Measurements from ENCODE around the gene GSAP.
"Not testable (repeated sequence)": the region's sequence is repeated elsewhere in the genome, so short reads cannot be mapped to it uniquely, and the experiment has no call there.

GSAP gene

DNA sequence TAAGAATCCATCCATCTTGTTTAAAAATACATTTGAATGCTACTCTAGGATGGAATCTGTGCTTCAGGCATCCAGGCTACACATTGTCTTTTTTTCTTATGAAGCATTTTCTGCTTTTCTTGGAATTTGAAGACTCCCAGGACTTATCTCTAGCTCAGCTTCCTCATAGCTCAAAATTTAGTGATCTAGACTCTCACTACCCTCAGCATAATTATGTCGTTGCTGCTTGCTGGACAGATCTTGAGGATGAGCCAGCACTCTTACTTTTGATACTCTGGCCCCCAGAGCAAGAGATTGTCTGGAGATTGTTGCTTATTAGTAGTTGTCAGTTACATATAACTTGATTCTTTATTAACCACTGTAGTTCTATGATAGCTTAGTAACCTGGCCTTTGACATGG is 133.3 kb downstream of the GSAP start:
- DNase-seq (ENCODE audit: low spot score): no peak

DNA sequence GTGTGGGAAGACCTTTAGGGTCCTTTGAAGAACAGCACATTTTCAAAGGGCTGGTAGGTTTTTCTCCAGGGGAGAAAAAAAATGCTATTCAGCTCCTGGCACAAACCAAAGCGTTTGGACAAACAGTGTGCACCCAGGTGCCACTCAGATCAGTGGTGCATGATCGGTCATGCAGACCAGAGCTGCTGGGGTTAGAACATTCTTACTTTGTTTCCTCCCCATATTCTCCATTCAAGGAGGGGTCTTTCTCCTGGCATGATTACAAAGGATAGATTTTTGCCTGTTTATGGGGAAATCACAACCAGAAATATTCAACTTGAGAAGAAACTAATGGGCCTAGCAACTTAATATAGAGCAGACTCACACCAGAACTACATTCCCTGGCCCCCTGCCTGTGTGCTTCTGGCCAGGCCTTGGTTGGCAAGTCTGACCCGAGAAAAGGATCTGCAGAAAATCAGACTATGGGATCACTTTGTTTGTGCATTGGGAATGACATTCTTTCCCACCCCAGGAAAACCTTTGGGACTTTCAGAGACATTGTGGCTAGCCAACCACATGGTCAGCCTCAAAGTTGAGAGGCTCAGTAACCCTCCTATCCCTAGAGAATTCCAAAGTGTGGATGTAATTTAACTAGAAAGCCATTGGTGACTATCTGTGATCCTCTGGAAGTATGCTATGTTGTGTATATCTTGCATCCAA is 134.2 kb downstream of the GSAP start:
- no peak for DNase-seq (ENCODE audit: low spot score)

DNA sequence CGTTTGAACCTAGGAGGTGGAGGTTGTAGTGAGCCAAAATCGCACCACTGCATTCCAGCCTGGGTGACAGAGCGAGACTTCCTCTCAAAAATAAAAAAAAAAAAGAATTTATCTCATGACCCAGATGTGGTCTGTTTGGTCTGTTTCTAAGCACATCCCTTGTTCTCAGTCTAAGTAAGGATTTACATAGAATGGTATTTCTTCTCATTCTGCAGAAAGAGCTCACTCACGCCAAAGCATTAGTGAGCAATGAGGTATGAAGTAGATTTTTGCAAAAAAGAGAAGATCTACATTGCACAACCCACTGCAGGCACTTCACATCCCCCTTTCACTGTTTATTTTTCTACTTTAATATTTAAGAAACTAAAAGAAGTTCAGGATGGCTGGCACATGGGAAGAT is 140.0 kb downstream of the GSAP start:
- DNase-seq (ENCODE audit: low spot score): no peak

DNA sequence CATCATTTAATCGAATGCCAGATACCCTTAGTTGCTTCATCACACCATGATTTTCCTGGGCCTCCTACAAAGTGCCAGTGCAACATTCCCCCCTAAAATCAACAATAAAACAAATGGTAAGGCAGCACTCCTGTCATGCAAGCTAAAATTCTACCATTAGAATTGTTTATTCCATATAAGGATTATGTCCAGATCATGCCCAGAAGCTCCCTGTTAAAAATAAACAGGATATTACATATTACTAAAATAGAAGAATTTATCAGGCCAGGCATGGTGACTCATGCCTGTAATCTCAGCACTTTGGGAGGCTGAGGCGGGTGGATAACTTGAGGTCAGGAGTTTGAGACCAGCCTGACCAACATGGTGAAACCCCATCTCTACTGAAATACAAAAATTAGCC is 140.5 kb downstream of the GSAP start:
- DNase-seq (ENCODE audit: low spot score): not testable (repeated sequence)

DNA sequence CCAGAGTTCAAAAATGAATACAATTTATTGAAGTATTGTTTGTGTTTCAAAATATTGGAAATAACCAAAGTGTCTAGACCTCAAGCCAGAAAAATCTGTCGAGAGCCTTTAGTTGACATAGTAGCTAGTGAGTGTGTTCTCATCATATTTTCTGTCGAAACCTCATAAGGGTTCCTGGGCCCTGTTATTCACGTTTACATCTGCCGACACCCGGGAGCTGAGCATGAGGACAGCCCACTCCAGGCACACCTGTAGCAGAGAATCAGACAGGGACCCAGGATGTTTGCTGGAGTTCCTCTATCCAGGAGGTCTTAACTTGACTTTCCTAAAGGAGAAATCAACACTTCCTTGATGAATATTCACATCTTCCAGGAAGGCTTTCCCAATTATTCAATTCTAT is 144.4 kb downstream of the GSAP start:
- DNase-seq (ENCODE audit: low spot score): no peak

DNA sequence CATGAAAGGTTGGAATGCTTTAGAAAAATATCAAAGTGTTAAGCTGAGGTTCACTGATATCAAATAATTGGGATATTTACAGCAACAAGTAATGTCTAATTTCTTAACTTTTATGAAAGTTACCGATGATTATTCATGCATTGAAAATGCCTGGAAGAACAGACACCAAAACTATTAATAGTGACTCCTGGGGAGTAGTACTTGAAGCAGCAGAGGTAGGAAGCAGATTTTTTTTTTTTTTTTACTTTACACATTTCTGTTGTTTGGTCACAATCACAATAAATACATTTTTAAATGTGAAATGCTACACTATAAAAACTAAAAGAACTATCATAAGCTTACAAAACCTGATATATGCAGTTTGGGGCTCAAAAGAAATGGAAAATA is 146.1 kb downstream of the GSAP start:
- DNase-seq (ENCODE audit: low spot score): no peak

DNA sequence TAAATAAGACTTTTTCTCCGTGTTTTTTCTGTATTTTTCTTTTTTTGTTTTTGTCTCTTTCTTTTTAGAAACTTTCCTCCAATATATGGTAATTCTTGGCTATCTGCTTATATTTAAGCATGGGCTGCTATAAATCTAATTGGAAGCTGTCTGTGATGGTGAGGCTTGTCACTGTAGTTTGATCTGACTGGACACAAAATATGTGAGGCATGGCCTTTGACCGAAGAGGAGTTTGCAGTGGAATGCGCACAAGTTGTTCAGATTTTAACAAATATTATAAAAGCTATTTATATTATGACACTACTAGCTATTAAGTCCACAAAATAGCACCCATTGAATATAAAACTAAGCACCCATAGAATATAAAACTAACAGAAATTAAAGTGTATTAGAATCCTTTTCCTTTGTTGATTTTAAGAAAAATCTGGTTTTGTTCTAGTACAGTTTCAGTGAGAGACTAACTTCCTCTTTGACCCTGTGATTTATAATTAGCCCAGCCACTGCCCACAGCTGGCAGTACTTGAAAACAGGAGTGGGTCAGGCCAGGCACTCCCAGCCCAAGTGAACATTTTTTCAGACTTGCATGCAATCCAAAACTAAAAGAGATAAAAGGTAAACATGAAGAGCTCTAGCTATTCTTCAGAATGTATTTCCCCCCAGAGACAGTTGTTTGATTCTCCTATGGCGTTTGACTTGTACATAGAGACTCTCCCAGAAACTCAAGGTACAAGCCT is 146.6 kb downstream of the GSAP start:
- no peak for DNase-seq (ENCODE audit: low spot score)

DNA sequence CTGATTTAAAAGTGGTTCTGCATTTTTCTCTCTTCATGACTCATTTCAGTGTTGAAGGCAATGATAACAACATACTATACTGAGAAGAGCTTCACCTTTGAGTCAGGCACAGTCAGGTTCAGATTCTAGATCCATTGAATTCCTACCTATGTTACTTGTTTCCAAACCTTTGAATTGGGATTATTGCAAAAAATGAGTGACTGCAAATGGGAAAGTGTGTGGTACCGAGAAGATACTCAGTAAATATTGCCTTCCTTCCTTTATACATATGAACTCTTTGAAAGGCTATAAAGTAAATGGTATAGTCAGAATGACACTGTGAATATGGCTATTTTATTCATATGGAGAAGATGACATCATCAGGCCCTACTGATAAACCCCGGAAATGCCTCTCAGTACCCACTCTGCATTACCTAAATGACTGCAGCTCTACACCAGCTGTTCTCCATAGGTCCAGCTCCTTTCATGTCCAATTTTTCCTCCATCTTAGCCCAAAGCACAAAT is 149.8 kb downstream of the GSAP start:
- no peak for DNase-seq (ENCODE audit: low spot score)

DNA sequence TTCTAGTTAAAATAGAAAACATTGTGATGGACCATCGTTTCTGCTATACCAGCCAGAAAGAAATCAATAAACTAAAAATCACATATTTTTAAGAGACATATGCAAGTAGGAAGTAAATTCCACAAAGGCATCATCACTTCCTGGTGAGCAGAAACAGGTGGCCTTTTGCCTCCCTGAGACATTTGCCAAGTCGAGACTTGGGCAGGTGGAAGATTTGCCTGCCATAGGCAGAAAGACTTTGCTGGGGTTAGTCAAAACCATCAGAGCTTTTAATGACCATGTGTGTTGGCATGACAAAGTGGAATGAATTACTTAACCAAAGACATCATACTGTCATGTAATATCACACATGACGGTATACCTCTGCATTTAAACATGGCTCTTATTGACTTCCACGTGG is 150.5 kb downstream of the GSAP start:
- no peak for DNase-seq (ENCODE audit: low spot score)

DNA sequence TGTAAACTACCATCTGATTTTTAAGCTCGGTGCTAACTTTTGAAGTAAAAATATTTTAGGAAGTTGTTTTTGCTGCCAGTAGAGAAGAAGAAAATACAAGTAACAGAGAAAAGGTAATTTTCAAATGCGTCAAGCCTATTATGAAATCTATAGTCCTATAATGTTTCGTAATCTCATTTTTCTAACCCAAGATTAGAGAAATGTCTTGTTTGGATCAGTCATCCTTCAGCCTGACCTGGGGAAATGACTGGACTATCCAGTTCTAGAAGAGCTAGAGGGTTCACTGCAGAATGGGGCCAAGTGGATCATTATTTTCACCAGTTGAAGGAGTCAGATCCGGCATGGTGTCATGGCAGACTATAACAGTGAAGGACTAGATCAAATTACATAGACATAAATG is 153.8 kb downstream of the GSAP start:
- DNase-seq (ENCODE audit: low spot score): no peak

All from ecto neural progenitor cell (in vitro differentiated cells).